GM21723 (cell line): Measurements from ENCODE around the gene PITX1.

ENCODE experiments used
- ATAC-seq: cut with Tn5 transposase; IDR thresholded peaks from one replicate; pipeline ENCODE4 v1.9.1; 2021; ENCODE audit warnings: mild to moderate bottlenecking, moderate library complexity; ENCODE audit not compliant: unreplicated experiment

Gene PITX1

GRCh38 chr5:135030123-135030955, 3.7 kb downstream of the PITX1 start:
- ATAC-seq: no peak

DNA sequence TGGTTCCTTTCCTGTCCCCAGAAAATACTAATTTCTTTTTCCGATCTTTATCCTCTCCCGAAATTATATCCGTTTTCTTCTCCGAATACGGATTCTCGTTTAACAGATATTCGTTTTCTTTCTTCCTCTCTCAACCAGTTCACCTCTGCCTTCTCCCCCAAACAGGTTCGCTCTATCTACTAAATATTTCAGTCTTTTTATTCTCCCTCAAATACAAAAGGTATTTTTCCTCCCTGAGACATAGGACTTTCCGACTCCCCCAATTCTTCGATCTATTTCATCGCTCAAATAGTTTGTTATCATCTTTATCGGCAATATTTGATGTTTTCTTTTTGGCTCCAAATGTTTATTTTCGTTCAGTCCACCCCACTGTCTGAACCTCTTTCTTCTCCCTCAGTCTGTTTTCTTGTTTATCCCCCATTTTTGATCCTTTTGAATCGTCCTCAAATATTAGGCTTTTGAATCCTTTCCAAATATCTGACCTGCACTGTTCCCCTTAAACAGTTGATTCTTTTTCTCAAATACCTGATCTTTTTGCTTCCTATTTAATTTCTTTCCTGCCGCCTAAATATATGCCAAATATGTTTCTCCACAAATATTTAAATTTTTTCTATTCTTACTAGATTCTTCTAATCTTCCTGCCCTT, 4.4 kb downstream of the PITX1 start:
- no peak for ATAC-seq

- no peak for ATAC-seq
Observed at GRCh38 chr5:135028791-135029476, 5.1 kb downstream of the PITX1 start.

- no peak for ATAC-seq
Observed at GRCh38 chr5:135027697-135028615, 6.1 kb downstream of the PITX1 start.

GRCh38 chr5:135027266-135027696, 6.7 kb downstream of the PITX1 start:
- ATAC-seq: no peak

- ATAC-seq: no peak
Observed at GRCh38 chr5:135026645-135027265, 7.3 kb downstream of the PITX1 start.

DNA sequence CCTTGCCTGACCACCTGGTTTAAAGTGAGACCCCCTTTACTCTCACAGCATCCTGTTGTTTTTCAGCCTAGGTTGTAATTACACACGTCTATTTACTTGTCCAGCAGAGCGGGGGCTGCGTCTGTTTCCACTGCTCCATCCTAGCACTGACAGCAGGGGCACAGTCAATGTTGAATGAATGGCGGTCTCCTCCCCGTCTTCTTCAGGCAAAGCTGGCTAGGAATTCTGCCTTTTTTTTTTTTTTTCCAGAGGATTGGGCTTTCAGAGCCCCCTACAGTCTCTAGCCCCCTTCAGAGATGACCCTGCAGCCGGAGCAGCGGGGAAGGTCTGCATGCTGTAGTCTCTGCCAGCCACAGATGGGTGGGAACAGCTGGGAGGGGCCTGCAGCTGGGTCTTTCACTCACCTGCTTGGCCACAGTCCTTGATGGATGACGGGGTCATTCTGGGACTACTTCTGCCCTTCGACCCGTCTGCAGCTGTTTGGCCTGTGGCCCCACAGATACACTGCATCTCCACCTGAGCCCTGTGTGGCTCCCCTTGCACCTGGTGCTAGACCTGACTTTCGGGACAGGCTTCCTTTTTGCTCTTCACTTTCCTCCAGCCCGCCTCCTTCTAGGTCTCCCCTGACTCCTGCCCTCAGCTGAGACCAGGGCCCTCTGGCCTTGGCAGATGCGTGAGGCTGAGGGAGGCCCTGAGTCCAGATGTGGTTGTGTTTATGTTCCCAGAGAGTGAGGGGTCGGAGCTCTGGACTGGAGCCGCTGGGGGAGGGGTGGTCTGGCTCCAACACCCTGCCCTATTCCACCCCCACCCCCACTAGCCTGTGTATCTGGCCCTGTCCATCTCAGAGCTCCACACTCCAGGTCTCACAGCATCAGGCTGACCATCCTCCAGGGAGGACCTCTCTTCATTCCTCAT, 8.0 kb downstream of the PITX1 start:
- ATAC-seq: no peak

DNA sequence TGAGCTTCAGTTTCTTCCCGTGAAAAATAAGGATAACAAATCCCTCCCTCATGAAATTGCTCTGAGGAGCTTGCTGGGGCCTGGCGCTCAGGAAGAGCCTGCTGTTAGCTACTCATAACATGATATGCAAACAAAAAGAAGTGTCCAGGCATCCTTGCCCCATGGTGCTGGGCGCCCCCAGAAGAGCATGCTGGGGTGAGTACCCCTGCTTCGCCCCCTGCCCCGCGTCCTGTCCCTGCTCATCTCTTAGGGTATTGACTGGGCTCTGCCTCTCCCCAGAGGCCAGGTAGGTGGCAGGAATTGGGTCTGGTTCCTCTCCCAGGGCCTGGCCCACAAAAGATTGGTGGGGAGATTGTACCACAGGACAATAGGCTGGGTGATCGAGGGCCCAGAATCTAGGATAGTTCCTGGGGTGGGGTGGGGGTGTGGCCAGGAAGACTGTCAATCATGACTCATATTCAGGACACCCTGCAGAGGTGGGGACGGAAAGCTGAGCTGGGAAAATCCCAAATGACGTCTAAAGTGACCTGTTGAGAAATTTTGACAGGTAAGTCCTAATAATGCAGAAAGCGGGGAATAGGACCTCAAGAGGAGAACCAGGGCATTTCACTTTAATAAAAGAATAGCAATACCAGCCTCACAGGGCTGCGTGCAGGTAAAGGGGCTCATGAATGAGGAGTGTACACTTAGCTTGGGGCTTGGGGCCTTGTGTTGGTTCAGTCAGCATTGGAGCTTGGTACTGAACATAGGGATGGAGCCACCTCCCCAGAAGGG, 8.9 kb downstream of the PITX1 start:
- no peak for ATAC-seq

- no peak for ATAC-seq
Observed at GRCh38 chr5:135020111-135020895, 13.7 kb downstream of the PITX1 start.

DNA sequence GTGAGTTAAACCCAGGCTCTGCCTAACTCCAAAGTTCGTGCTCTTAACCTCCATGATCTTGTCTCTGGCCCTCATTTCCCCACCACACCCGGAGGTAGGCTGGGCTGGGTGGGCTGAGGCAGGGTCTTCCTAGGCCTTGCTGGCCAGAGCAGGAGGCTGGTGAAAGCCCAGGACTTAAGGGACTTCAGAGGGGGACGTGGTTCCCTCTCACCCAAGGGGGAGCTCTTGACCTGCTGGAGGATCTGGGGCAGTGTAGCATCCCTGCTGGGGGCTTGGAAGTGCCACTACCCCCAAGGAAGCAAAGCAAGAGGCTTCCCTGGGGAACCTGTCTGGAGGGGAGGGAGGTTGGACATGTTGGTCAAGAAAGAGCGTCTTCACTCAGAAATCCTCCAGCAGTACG, 14.7 kb downstream of the PITX1 start:
- ATAC-seq: no peak

DNA sequence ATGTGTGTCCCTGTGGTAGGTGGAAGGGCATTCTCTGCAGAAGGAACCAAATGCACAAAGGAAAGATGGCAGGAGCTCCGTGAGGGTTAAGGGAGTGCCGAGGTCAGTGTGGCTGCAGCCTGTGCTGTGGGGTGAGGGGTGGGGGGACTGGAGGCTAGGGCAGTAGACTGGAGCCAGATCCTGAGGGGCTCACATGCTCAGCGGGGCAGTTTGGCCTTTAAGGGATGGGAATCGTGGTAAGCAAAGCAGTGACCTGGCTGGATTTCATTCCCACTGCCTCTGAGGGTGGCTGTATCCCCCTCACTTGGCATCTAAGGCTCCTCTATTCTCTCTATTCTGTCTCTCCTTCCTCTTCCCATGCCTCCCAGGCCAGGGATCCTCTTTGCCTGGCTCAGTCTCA, 15.6 kb downstream of the PITX1 start:
- no peak for ATAC-seq

GRCh38 chr5:135016861-135017290, 17.2 kb downstream of the PITX1 start:
- ATAC-seq: no peak

- ATAC-seq: no peak
Observed at GRCh38 chr5:135015942-135016341, 18.1 kb downstream of the PITX1 start.

- no peak for ATAC-seq
Observed at GRCh38 chr5:135013947-135014570, 20.0 kb downstream of the PITX1 start.

DNA sequence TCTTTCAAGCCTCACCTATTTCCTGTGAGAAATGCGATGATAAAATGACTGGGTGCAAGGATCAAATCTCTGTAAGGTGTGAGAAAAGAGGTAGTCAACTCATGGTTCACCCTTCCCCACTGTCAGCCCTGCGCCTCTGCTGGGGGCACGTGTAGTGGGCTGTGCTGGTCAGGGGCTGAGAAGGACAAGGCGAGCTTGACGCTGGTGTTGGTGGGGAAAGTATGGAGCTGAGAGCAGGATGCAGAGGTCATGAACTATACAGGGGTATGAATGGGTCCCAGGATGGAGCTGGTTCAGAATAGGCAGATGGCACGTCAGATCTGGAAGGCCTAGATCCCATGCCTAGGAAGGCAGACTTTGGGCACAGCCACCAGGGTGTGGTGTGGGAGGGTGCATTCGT, 20.6 kb downstream of the PITX1 start:
- no peak for ATAC-seq

DNA sequence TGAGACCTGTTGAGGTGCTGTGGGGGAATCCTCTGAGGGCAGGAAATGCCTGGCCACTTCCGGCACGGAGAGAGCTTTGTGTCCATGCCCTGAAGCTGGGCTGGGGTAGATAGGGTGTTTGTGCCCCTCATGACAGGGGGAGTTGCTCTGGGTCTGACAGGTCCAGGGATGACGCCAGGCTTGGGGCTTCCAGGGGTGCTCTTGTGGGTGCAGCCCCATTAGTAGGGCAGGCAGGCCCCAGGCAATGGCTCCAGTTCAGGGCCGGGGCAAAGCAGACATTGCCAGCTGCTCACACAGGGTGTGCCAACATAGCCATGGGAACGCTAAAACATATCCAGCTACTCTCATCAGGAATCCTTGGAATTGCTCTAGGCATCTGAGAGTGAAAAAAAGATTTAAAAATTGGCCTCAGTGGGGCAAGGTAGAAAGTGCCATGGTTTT, 21.1 kb downstream of the PITX1 start:
- ATAC-seq: no peak

GRCh38 chr5:135012033-135012588, 21.9 kb downstream of the PITX1 start:
- ATAC-seq: no peak
